HCEC 1CT (cell line): ENCODE measurements around the gene CCDC120.

Experiments used
- DNase-seq: peaks from one replicate; pipeline ENCODE4 v3.0.0-alpha.2; 2017

The CCDC120 gene

GRCh38 chrX:49063715-49064114 is 4.9 kb downstream of the CCDC120 start:
- DNase-seq, result no peak

DNA sequence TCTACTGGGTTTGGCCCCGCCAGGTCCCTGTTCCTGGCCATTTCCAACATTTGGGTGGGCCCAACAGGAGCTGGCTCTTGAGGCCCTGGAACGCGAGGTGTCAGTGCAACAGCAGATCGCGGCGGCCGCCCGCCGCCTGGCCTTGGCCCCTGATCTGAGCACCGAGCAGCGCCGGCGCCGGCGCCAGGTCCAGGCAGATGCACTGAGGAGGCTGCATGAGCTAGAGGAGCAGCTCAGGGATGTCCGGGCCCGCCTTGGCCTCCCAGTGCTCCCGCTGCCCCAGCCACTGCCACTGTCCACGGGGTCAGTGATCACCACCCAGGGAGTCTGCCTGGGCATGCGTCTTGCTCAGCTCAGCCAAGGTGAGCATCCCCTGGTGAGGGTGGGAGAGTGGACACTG is 5.5 kb downstream of the CCDC120 start:
- DNase-seq, result no peak

- no peak for DNase-seq
These were observed 5.9 kb downstream of the CCDC120 start for GRCh38 chrX:49064735-49065134.

DNA sequence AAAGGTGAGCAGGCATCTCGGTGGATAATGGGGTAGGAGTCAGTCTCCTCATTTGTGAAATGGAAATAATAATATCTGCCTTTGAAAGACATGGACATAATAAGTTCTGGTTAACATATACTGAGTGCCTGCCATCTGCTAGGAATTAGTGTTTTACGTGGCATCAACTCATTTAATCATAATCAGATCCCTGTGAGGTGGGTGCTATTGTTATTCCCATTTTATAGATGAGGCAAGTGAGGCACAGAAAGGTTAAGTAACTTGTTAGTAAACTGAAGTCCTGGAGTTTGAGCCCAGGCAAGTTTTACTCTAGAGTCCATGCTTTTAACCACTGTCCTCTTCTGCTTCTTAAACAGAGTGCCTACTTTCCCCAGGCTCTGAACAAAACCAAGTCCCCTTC is 7.5 kb downstream of the CCDC120 start:
- no peak for DNase-seq

DNA sequence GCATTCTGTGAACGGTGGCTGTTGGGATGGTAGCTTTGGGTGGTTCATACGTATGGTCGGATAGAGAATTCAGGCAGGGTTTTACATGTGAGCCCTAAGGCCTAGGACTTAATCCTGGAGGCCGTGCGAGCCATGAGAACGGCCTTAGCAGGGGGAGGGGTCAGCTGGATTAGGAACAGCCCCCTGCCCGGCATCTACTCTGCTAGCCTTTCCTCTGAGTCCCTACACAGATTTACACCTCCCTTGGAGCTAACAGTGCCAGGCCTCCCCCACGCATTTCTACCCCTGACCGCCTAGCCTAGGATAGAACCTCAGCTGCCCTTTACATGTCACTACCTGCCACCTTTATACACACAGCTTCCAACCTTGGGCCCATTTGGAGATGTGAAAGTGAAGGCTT is 7.9 kb downstream of the CCDC120 start:
- DNase-seq, result no peak

GRCh38 chrX:49067285-49068120 is 8.7 kb downstream of the CCDC120 start:
- DNase-seq, result no peak

- DNase-seq, result no peak
These were observed 10.2 kb downstream of the CCDC120 start for GRCh38 chrX:49069038-49069437.

- DNase-seq, result no peak
These were observed 12.2 kb downstream of the CCDC120 start for GRCh38 chrX:49070988-49071387.

- peak; percentile 3 for DNase-seq
These were observed 13.3 kb downstream of the CCDC120 start for GRCh38 chrX:49071877-49072711.

GRCh38 chrX:49072712-49073095 is 13.9 kb downstream of the CCDC120 start:
- DNase-seq, result no peak

- peak; percentile 82 for DNase-seq
These were observed 15.1 kb downstream of the CCDC120 start, which contains the start of gene PRAF2 for GRCh38 chrX:49073601-49074575. TSS of gene PRAF2 (minus strand) at chrX:49074002. CDS start at chrX:49073987, 15 bp downstream.

DNA sequence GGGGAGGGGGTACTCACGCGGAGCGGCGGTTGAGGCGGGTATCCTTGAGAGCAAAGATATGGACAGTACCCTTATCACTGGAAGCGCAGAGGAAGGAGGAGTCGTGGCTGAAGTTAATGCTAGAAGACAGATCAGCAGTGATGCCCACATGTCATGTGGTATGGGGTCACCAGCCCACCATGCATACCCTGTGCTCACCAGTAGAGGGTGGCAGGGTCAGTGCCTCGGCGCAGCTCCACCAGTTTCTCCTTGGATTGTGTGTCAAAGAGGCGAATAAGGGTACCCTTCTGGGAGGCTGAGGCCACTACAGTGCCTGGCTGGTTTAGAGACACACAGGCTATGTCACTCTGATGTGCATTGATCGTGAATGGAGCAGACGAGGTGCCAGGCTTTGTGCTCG is 16.5 kb downstream of the CCDC120 start:
- no peak for DNase-seq

GRCh38 chrX:49077941-49078340 is 19.1 kb downstream of the CCDC120 start:
- DNase-seq, result no peak

DNA sequence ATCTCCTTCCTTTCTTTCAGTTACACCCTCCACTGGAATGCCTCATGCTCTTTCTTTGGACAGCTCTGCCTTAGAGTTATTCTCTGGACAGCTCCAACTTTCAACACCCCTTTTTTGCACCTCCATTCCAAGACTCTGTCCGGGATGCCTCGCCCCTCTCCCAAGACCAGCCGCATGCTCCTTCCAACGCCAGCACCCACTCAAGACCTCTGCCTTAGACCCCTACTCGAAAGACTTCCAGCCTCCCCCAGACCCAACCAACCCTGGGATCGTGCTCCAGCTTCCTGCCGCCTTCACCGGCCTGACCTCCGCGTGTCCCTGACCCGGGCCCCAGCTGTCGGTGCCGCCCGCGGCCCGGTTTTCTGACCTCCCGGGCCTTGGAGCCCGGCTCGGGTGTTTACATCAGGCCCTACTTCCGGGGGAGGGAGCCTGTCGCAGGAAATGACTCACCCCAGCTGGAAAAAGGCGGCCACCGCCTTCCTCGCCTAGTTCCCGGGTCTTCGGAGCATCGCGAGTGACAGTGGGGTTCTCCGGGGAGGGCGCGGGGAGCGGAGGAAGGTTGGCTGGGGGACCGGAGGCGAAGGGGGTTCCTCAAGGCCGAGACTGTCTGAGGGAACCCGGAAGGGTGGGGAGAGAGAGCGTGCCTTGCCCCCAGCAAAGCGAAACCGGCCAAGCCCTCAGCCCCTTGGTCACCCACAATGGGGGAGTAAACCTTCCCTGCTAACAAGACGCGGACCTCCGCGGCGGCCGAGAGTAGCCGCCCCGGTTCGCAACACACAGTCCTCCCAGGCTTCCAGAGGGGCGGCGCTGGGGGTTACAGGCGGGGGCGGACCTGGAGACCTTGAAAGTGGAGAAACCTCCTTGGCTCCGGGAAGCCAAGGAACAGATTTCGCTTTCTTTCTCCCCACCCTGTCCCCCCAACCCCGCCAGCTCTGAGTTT is 21.0 kb downstream of the CCDC120 start, which contains the start of gene WDR45:
Gene WDR45, minus strand, starts transcription at position 399 of the 940 bp plus-strand sequence. CDS start 1,792 bp downstream, outside the sequence.
- DNase-seq, result peak; percentile 70

DNA sequence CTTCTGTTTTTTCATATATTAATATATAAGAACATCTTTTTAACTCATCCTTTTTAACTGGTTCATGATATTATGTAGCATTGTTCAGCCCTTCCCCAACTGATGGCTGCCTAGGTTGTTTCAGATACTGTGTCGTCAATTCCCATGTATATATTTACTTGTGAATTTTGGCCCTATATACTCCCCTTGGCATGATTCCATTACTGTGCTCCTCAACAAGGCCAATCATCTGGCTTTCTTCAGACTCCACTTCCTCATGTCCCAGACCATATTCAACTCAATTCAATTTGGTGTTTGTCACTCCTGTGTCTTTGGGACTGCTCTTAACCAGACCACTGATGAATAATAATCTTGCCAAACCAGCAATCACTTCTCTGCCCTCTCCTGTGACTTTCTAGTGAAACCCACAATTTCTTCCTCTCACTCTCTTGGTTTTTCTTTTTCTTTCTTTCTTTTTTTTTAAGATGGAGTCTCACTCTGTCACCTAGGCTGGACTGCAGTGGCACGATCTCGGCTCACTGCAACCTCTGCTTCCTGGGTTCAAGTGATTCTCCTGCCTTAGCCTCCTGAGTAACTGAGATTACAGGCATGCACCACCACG is 23.6 kb downstream of the CCDC120 start:
- DNase-seq, result no peak

DNA sequence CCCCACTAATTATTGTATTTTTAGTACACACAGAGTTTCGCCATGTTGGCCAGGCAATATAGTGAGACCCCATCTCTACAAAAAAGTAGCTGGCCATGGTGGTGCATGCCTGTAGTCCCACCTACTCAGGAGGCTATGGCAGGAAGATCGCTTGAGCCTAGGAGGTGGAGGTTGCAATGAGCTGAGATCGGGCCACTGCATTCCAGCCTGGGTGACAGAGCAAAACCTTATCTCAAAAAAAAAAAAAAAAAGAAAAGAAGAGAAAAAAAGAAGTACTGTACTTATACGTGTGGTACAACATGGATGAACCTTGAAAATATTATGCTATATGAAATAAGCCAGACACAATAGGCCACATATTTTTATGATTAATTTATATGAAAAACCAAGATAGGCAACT is 30.8 kb downstream of the CCDC120 start:
- DNase-seq, result no peak

GRCh38 chrX:49096419-49096818 is 37.6 kb downstream of the CCDC120 start:
- DNase-seq, result no peak

- DNase-seq, result peak; percentile 85
These were observed 42.2 kb downstream of the CCDC120 start for GRCh38 chrX:49100704-49101628.

GRCh38 chrX:49101629-49101984 is 42.8 kb downstream of the CCDC120 start:
- DNase-seq, result no peak

DNA sequence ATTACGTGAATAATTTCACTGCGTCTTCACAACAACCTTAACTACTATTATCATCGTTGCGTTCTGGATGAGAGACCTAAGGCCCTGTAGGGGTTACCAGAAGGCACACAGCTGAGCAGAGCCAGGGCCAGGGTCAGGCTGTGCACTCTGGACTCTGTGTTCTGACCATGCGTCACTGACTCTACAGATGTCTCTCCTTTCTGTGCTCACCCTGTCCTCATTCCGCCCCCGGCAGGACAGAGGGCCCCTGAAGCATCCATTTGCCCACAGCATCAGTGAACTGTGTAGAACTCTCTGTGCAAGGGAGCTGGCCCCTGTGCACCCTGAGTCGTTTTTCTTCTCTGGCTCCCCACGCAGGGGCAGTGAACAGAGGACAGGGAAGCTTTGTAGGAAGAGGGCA is 43.4 kb downstream of the CCDC120 start:
- no peak for DNase-seq
